Camera-type eye (tissue), 1 donor: ENCODE results near the gene KCTD10. TPM values are rescaled to one million over a fixed set of nuclear protein-coding genes. Genes with fewer than 3 reads are reported as not detected.

ENCODE experiments used
- total RNA-seq: library from RNA; depleted of rRNA; stranded (reverse); fragments of >200 nt; gene quantifications from one replicate; pipeline ENCODE4 v1.2.3, GENCODE V29; 2014

Gene KCTD10
- total RNA-seq: 59.8 TPM

GRCh38 chr12:109477185-109477962 lies at the start of gene KCTD10, which contains the start of gene UBE3B:
TSS of gene KCTD10 (minus strand) at chr12:109477300. CDS start at chr12:109477262, 38 bp downstream.
TSS of gene UBE3B (plus strand) at chr12:109477634. CDS start at chr12:109483552, 5,918 bp downstream.

Other genes with a start within 250 kb of the KCTD10 start
- 3.4 TPM for gene FOXN4, start 168.0 kb downstream of the KCTD10 start, total RNA-seq
- 0.82 TPM for gene MYO1H, start 129.4 kb downstream of the KCTD10 start, total RNA-seq
- gene UBE3B, start 334 bp upstream of the KCTD10 start, total RNA-seq: 71.2 TPM
- gene MMAB, start 96.2 kb upstream of the KCTD10 start, total RNA-seq: 19.2 TPM
- gene MVK, start 96.5 kb upstream of the KCTD10 start, total RNA-seq: 17.5 TPM
- 25.1 TPM for gene FAM222A, start 236.5 kb upstream of the KCTD10 start, total RNA-seq